ENCODE data around the gene MAGI2.

The MAGI2 gene

DNA sequence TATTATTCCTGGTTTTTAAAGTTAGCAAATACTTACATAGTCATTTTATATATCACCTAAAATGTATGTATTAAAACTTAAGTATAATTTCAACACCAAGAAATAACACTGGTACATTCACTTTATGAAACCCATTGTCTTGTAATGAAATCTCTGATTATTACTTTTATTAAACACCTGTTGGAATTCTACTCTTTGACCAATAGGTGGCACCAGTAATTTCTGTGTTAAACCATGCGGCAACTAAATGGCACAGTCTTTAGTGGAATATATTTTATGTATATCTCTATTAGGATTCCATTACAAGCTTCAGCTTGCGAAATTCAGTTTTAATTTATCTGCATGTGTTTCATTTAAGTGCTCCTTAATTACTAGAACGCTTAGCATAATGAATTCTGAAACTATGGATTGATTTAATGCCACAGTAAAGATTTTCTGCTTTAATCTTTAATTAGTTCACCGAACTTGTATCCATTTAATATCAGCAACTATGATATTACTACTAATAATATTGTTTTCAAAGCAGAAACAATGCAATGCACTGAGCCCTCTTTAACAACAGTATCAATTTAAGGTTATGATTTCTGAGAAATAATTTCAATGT, 181.3 kb downstream of the MAGI2 start:
- POLR2A ChIA-PET (ENCODE audit: low non-redundant PET), result no interaction called here
- no peak overlapping the region for H3K27ac ChIP-seq
- TF ChIP-seq CTCF (conservative IDR thresholded peaks at IDR 0.05; ENCODE audit: low read depth), result peak; percentile 87
- peak; percentile 38 for DNase-seq (ENCODE audit: low spot score)
- CTCF ChIA-PET, result interaction anchor here (0.5 to 0.8 kb wide), 3 partner anchors 10 to 744 kb away, joined by 3 to 5 read pairs (median 3); no protein-coding TSS in a partner anchor

GRCh38 chr7:79268730-79269129, 184.7 kb downstream of the MAGI2 start:
- DNase-seq (ENCODE audit: low spot score), result no peak
- H3K27ac ChIP-seq, result no peak overlapping the region
- CTCF ChIA-PET, result no interaction called here
- TF ChIP-seq CTCF (conservative IDR thresholded peaks at IDR 0.05; ENCODE audit: low read depth), result no peak
- POLR2A ChIA-PET (ENCODE audit: low non-redundant PET), result no interaction called here

- no peak overlapping the region for H3K27ac ChIP-seq
- ChIA-PET CTCF (interaction anchor here (0.6 kb wide), 1 partner anchor 18 kb away, joined by 3 read pairs; no protein-coding TSS in a partner anchor), POLR2A (ENCODE audit: low non-redundant PET) (no interaction called here)
- no peak for TF ChIP-seq CTCF (conservative IDR thresholded peaks at IDR 0.05; ENCODE audit: low read depth)
- no peak for DNase-seq (ENCODE audit: low spot score)
These were observed 194.6 kb downstream of the MAGI2 start for GRCh38 chr7:79258826-79259225.

- CTCF ChIA-PET, result no interaction called here
- H3K27ac ChIP-seq, result no peak overlapping the region
- POLR2A ChIA-PET (ENCODE audit: low non-redundant PET), result no interaction called here
- TF ChIP-seq CTCF (conservative IDR thresholded peaks at IDR 0.05; ENCODE audit: low read depth), result no peak
- DNase-seq (ENCODE audit: low spot score), result no peak
These were observed 195.5 kb downstream of the MAGI2 start for GRCh38 chr7:79257959-79258358.

- no peak overlapping the region for H3K27ac ChIP-seq
- ChIA-PET CTCF (no interaction called here), POLR2A (ENCODE audit: low non-redundant PET) (no interaction called here)
- no peak for TF ChIP-seq CTCF (conservative IDR thresholded peaks at IDR 0.05; ENCODE audit: low read depth)
- DNase-seq (ENCODE audit: low spot score), result no peak
These were observed 207.7 kb downstream of the MAGI2 start for GRCh38 chr7:79245623-79246249.

GRCh38 chr7:79244482-79244881, 209.0 kb downstream of the MAGI2 start:
- no peak overlapping the region for H3K27ac ChIP-seq
- DNase-seq (ENCODE audit: low spot score), result no peak
- no peak for TF ChIP-seq CTCF (conservative IDR thresholded peaks at IDR 0.05; ENCODE audit: low read depth)
- ChIA-PET CTCF (interaction anchor here (0.7 kb wide), 1 partner anchor 82 kb away, joined by 3 read pairs; no protein-coding TSS in a partner anchor), POLR2A (ENCODE audit: low non-redundant PET) (no interaction called here)
